Suprapubic skin (tissue), 3 donors: ENCODE measurements around the gene SAMHD1.

Source experiments
- EP300 ChIP-seq: sonication (generic); formaldehyde crosslinking; IDR thresholded peaks from one replicate; pipeline ENCODE4 v1.6.1; 2017; ENCODE audit warnings: antibody characterized with exemption
- POLR2A ChIP-seq, 2 donors: fragments of 450-650 bp; IDR thresholded peaks; one replicate each; pipeline ENCODE4 v1.6.1; 2017; ENCODE audit warnings: antibody characterized with exemption in 2 of 2, mild to moderate bottlenecking in 2 of 2, moderate library complexity in 2 of 2
- TF ChIP-seq, protein P1 (sequence below), 2 donors: fragments of 200-600 bp in 1 of 2; fragments of 450-650 bp in 1 of 2; sonication (generic) in 1 of 2; IDR thresholded peaks; one replicate each; pipeline ENCODE4 v1.5.1; 2016 to 2019; ENCODE audit warnings: antibody characterized with exemption in 2 of 2, mild to moderate bottlenecking in 1 of 2, moderate library complexity in 1 of 2

DNA sequence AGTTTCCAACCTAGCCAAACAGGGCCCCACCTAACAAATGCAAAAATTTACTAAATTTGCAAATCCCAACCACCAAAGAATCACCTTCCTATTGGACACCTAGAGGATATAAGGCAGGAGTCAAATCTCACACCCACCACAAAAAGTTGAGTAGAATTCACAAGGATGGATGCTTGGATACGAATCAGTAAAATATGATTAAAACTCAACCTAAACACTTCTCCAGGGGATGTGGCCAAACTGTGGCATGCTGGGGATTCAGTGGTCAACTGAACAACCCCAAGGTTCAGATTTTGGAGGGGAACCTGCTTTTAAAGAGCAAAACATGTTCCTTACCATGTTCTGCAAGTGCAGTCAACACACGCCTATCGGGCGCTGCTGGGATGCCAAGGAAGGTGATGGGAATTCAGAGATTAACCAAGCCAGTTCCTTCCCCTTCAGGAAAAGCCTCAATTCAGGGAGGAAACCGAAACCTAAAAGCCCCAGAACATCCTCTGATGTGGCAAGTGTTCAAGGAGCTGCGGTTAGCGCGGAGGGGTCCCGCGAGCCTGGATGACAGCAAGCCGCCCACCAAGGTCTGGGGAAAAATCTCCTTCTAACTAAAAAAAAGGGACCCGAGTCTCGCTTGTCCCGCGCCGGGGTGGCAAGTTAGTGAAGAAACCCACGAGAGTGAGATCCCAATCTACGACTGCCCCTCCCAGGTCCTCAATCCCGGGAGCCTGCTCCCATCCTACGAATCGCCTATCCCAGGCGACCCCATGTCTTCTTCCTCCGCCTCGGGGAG, 902 bp downstream of the SAMHD1 start:
- TF ChIP-seq, protein P1, sequence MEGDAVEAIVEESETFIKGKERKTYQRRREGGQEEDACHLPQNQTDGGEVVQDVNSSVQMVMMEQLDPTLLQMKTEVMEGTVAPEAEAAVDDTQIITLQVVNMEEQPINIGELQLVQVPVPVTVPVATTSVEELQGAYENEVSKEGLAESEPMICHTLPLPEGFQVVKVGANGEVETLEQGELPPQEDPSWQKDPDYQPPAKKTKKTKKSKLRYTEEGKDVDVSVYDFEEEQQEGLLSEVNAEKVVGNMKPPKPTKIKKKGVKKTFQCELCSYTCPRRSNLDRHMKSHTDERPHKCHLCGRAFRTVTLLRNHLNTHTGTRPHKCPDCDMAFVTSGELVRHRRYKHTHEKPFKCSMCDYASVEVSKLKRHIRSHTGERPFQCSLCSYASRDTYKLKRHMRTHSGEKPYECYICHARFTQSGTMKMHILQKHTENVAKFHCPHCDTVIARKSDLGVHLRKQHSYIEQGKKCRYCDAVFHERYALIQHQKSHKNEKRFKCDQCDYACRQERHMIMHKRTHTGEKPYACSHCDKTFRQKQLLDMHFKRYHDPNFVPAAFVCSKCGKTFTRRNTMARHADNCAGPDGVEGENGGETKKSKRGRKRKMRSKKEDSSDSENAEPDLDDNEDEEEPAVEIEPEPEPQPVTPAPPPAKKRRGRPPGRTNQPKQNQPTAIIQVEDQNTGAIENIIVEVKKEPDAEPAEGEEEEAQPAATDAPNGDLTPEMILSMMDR (IDR thresholded peaks at IDR 0.05), result no peak
- TF ChIP-seq POLR2A (IDR thresholded peaks at IDR 0.05) (no peak), EP300 (no peak)
